DND-41 (cell line): ENCODE results near the gene CDC14A.

ENCODE experiments used
- ATAC-seq: fragments of 200-7000 bp; cut with Tn5 transposase; 3 replicates; pipeline ENCODE4 v1.9.1; 2021; ENCODE audit warnings: low read depth; ENCODE audit not compliant: insufficient read depth
- DNase-seq: peaks from one replicate; pipeline ENCODE4 v3.0.0-alpha.2; 2020
- H2AFZ ChIP-seq: 2 replicates; pipeline ENCODE4 v1.6.0; 2012; ENCODE audit warnings: low read depth, low read length
- H3K27ac ChIP-seq: 2 replicates; pipeline ENCODE4 v1.5.1; 2012; ENCODE audit warnings: low read length, inconsistent platforms
- H3K27me3 ChIP-seq: fragments of 200-600 bp; sonication (generic); 2 replicates; pipeline ENCODE4 v1.6.0; 2012; ENCODE audit warnings: low read length, mild to moderate bottlenecking, inconsistent platforms; ENCODE audit not compliant: insufficient read depth, poor library complexity
- H3K36me3 ChIP-seq: 2 replicates; pipeline ENCODE4 v1.5.1; 2012; ENCODE audit warnings: low read length, inconsistent platforms; ENCODE audit not compliant: insufficient read depth
- H3K4me1 ChIP-seq: 2 replicates; pipeline ENCODE4 v1.5.1; 2012; ENCODE audit warnings: mild to moderate bottlenecking, low read length; ENCODE audit not compliant: insufficient read depth
- H3K4me2 ChIP-seq: 2 replicates; pipeline ENCODE4 v1.6.0; 2012; ENCODE audit warnings: mild to moderate bottlenecking, moderate library complexity, low read length, inconsistent platforms; ENCODE audit not compliant: insufficient read depth
- H3K4me3 ChIP-seq, 2 experiments: fragments of 200-600 bp in 1 of 2; shearing (Covaris generic) in 1 of 2; 2 replicates each; pipeline ENCODE4 v1.5.1; 2012 to 2016; ENCODE audit warnings: inconsistent platforms in 2 of 2, low read length in 2 of 2, mild to moderate bottlenecking in 2 of 2, low read depth in 1 of 2, moderate library complexity in 1 of 2
- H3K79me2 ChIP-seq: 2 replicates; pipeline ENCODE4 v1.6.0; 2012; ENCODE audit warnings: low read length, inconsistent platforms; ENCODE audit not compliant: insufficient read depth
- H3K9ac ChIP-seq: 2 replicates; pipeline ENCODE4 v1.6.0; 2012; ENCODE audit warnings: low read depth, mild to moderate bottlenecking, inconsistent platforms, low read length, moderate library complexity
- H3K9me3 ChIP-seq: 2 replicates; pipeline ENCODE4 v1.5.1; 2012; ENCODE audit warnings: low read length, moderate library complexity, mild to moderate bottlenecking, inconsistent platforms; ENCODE audit not compliant: insufficient read depth, severe bottlenecking
- H4K20me1 ChIP-seq: 2 replicates; pipeline ENCODE4 v1.6.0; 2012; ENCODE audit warnings: low read length; ENCODE audit not compliant: insufficient read depth
- EZH2 ChIP-seq: IDR thresholded peaks from 3 replicates; pipeline ENCODE4 v1.6.1; 2012; ENCODE audit warnings: borderline replicate concordance, low read depth, mild to moderate bottlenecking, moderate library complexity, low read length, inconsistent platforms; ENCODE audit not compliant: severe bottlenecking
- TF ChIP-seq, protein P1 (sequence below): IDR thresholded peaks from 2 replicates; pipeline ENCODE4 v1.5.1; 2012; ENCODE audit warnings: borderline replicate concordance, low read length, moderate library complexity, mild to moderate bottlenecking; ENCODE audit not compliant: poor library complexity, severe bottlenecking; ENCODE audit errors: extremely low read depth

Gene CDC14A

GRCh38 chr1:100474834-100475233, 122.5 kb downstream of the CDC14A start:
- Histone ChIP-seq H2AFZ (no peak overlapping the region), H3K4me3 (no peak overlapping the region), H3K4me1 (no peaks in the 10 kb centered on the region), H3K9me3 (no peaks in the 10 kb centered on the region), H3K4me2 (no peak overlapping the region), H3K27ac (no peak overlapping the region), H3K9ac (no peak overlapping the region), H3K36me3 (0 out of 2 replicates have a peak, but pooled peaks cover 2% of the 10 kb centered on the region), H3K27me3 (no peaks in the 10 kb centered on the region), H3K79me2 (no peaks in the 10 kb centered on the region), H4K20me1 (no peaks in the 10 kb centered on the region)
- DNase-seq (no peak), ATAC-seq (no peak)
- no peak for TF ChIP-seq EZH2
- TF ChIP-seq, protein P1, sequence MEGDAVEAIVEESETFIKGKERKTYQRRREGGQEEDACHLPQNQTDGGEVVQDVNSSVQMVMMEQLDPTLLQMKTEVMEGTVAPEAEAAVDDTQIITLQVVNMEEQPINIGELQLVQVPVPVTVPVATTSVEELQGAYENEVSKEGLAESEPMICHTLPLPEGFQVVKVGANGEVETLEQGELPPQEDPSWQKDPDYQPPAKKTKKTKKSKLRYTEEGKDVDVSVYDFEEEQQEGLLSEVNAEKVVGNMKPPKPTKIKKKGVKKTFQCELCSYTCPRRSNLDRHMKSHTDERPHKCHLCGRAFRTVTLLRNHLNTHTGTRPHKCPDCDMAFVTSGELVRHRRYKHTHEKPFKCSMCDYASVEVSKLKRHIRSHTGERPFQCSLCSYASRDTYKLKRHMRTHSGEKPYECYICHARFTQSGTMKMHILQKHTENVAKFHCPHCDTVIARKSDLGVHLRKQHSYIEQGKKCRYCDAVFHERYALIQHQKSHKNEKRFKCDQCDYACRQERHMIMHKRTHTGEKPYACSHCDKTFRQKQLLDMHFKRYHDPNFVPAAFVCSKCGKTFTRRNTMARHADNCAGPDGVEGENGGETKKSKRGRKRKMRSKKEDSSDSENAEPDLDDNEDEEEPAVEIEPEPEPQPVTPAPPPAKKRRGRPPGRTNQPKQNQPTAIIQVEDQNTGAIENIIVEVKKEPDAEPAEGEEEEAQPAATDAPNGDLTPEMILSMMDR: no peak

DNA sequence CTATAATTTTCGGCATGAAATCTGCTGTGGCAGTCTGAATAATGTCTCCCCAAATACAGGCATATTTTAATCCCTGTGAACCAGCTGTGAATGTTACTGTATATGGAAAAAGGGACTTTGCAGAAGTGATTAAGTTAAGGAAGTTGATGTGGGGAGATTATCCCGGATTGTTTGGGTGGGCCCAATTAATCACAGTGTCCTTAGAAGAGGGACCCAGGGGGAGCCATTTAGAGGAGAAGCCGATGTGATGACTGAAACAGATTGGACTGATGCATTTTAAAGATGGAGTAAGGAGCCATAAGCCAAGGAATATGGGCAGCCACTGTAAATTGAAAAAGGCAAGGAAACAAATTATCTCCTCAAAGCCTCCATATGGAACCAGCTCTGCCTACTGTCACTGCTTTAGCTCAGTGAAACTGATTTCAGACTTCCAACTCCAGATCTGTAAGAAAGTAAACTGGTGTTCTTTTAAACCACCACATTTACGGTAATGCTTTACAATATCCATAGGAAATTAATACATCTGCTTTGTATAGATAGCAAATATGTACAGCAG, 124.5 kb downstream of the CDC14A start:
- no peak overlapping the region for H2AFZ ChIP-seq
- 0 out of 2 replicates have a peak, but pooled peaks cover 2% of the 10 kb centered on the region for H3K36me3 ChIP-seq
- TF ChIP-seq EZH2: no peak
- TF ChIP-seq, protein P1: no peak
- no peak for ATAC-seq
- H3K27ac ChIP-seq: no peak overlapping the region
- no peak overlapping the region for H3K9ac ChIP-seq
- H3K4me1 ChIP-seq: no peaks in the 10 kb centered on the region
- no peak overlapping the region for H3K4me3 ChIP-seq
- no peak overlapping the region for H3K4me2 ChIP-seq
- DNase-seq: no peak
- H3K9me3 ChIP-seq: no peaks in the 10 kb centered on the region
- H4K20me1 ChIP-seq: no peaks in the 10 kb centered on the region
- H3K79me2 ChIP-seq: no peaks in the 10 kb centered on the region
- H3K27me3 ChIP-seq: no peaks in the 10 kb centered on the region

GRCh38 chr1:100478816-100479215, 126.5 kb downstream of the CDC14A start:
- DNase-seq: no peak
- no peak overlapping the region for H3K4me2 ChIP-seq

More at GRCh38 chr1:100478816-100479215, 126.5 kb downstream of the CDC14A start:
- Histone ChIP-seq H3K4me3 (no peak overlapping the region), H3K9me3 (no peaks in the 10 kb centered on the region), H3K9ac (no peak overlapping the region), H3K4me1 (no peaks in the 10 kb centered on the region), H3K79me2 (no peaks in the 10 kb centered on the region), H3K36me3 (0 out of 2 replicates have a peak, but pooled peaks cover under 1% of the 10 kb centered on the region), H2AFZ (no peak overlapping the region), H3K27ac (no peak overlapping the region), H4K20me1 (no peaks in the 10 kb centered on the region), H3K27me3 (no peaks in the 10 kb centered on the region)
- ATAC-seq: no peak
- no peak for TF ChIP-seq EZH2
- TF ChIP-seq, protein P1: no peak
